ENCODE data around the gene PLP1. TPM values are rescaled to one million over a fixed set of nuclear protein-coding genes. Genes with fewer than 3 reads are reported as not detected.
"Not testable (repeated sequence)": the region's sequence is repeated elsewhere in the genome, so short reads cannot be mapped to it uniquely, and the experiment has no call there.

PLP1 gene
- total RNA-seq, 4 donors from 2014 or later: 1.2 to 2.2 TPM; not detected in 2

DNA sequence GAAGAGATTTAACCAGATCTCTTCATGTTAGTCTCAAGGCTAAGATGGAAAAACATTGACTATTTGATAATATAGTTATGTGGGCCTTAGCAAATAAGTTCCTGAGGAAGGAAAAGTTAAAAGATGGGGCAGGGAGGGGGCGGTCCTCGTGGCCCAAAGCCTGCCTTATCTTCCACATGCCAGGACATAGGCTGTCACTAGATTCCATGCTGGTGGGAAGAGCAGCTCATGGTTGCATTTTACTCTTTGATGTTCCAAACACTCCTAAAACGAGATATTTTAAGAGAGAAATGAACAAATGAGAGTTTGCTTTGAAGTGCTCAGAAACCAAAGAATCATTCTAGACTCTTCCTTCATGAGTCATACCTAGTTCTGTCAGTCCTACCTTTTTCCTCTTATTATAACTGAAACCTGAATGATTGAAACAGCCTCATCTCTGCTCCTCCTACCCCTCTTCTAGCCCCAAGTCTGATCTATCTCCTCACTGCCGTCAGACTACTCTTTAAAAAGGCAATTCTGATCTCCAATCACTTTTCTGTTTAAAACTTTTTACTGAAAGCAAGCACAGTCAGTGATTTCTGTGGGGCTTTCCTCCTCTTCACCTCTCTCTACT lies 30.3 kb downstream of the PLP1 start:
- intact Hi-C loops (cut with DNase I; ENCODE audit: low total_unique reads): no loop called here
- Histone ChIP-seq H3K4me3 (no peak overlapping the region), H3K36me3 (no peaks in the 10 kb centered on the region), H3K27me3 (peaks cover 0 to 5% (median 0%) of the 10 kb centered on the region in 3 donors), H3K4me1 (no peaks in the 10 kb centered on the region), H3K27ac (no peak overlapping the region), H3K9me3 (no peaks in the 10 kb centered on the region)
- no peak for TF ChIP-seq POLR2A (IDR thresholded peaks at IDR 0.05)
- no peak for TF ChIP-seq CTCF (IDR thresholded peaks at IDR 0.05 in 4 of 5, conservative IDR thresholded peaks at IDR 0.05 in 1 of 5)
- no peak for DNase-seq
- in situ Hi-C loops (cut with MboI; ENCODE audit: low sequenced_read_pairs in 4 of 4): loop anchor here in 1 of 4 donors (25.0 kb wide), 2 partner anchors 95 to 270 kb away; partner anchors contain the start of gene TMEM31
- no peak for ATAC-seq

DNA sequence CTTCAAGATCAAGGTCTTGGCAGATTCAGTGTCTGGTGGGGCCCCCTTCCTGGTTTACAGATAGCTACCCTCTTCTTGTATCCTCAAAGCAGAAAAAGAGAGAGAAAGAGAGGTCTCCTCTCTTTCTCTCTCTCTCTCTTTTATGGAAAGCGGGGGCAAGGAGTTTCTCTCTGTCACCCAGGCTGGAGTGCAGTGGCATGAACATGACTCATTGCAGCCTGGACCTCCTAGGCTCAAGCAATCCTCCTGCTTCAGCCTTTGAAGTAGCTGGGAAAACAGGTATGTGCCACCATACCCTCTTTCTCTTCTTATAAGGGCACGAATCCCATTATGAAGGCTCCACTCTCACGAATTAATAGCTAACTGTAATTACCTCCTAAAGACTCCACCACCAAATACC lies 35.2 kb downstream of the PLP1 start:
- DNase-seq: no peak
- in situ Hi-C loops (cut with MboI; ENCODE audit: low sequenced_read_pairs in 4 of 4) (loop anchor here (10.0 to 25.0 kb wide), 3 partner anchors 100 to 277 kb away; partner anchors contain the start of gene TMEM31 (in 1 of the 4)), intact Hi-C loops (cut with DNase I; ENCODE audit: low total_unique reads) (no loop called here)
- no peak overlapping the region for H3K4me3 ChIP-seq
- no peak overlapping the region for H3K27ac ChIP-seq
- no peaks in the 10 kb centered on the region for H3K9me3 ChIP-seq
- H3K27me3 ChIP-seq: peaks cover 0 to 5% (median 0%) of the 10 kb centered on the region in 3 donors
- H3K36me3 ChIP-seq: no peaks in the 10 kb centered on the region
- H3K4me1 ChIP-seq: no peaks in the 10 kb centered on the region
- ATAC-seq: no peak
- TF ChIP-seq CTCF (IDR thresholded peaks at IDR 0.05 in 4 of 5, conservative IDR thresholded peaks at IDR 0.05 in 1 of 5) (no peak), POLR2A (IDR thresholded peaks at IDR 0.05) (no peak)

GRCh38 chrX:103817101-103817500 lies 40.5 kb downstream of the PLP1 start:
- H3K4me3 ChIP-seq, DNase-seq, H3K4me1 ChIP-seq, H3K36me3 ChIP-seq, ATAC-seq, H3K27me3 ChIP-seq, H3K27ac ChIP-seq, H3K9me3 ChIP-seq: not testable (repeated sequence)
- in situ Hi-C loops (cut with MboI; ENCODE audit: low sequenced_read_pairs in 4 of 4) (loop anchor here (10.0 to 25.0 kb wide), 3 partner anchors 105 to 282 kb away; partner anchors contain the start of gene TMEM31 (in 1 of the 4)), intact Hi-C loops (cut with DNase I; ENCODE audit: low total_unique reads) (loop anchor here (1.0 to 5.0 kb wide), 3 partner anchors 105 to 284 kb away; partner anchors contain the start of gene TMEM31)

- H3K36me3 ChIP-seq: no peaks in the 10 kb centered on the region
- no peak overlapping the region for H3K4me3 ChIP-seq
- no peaks in the 10 kb centered on the region for H3K4me1 ChIP-seq
- H3K27me3 ChIP-seq: no peaks in the 10 kb centered on the region
- in situ Hi-C loops (cut with MboI; ENCODE audit: low sequenced_read_pairs in 4 of 4): loop anchor here (10.0 to 25.0 kb wide), 3 partner anchors 105 to 283 kb away; partner anchors contain the start of gene TMEM31 (in 1 of the 4)
- no peak overlapping the region for H3K27ac ChIP-seq
- TF ChIP-seq CTCF (IDR thresholded peaks at IDR 0.05 in 4 of 5, conservative IDR thresholded peaks at IDR 0.05 in 1 of 5): peak; percentile 31 to 80 (median 64)
- no peak for TF ChIP-seq POLR2A (IDR thresholded peaks at IDR 0.05)
- H3K9me3 ChIP-seq: no peaks in the 10 kb centered on the region
- intact Hi-C loops (cut with DNase I; ENCODE audit: low total_unique reads): loop anchor here (1.0 to 5.0 kb wide), 3 partner anchors 105 to 284 kb away; partner anchors contain the start of gene TMEM31
- ATAC-seq (no peak), DNase-seq (no peak)
Observed at GRCh38 chrX:103817502-103817901, 40.9 kb downstream of the PLP1 start.

DNA sequence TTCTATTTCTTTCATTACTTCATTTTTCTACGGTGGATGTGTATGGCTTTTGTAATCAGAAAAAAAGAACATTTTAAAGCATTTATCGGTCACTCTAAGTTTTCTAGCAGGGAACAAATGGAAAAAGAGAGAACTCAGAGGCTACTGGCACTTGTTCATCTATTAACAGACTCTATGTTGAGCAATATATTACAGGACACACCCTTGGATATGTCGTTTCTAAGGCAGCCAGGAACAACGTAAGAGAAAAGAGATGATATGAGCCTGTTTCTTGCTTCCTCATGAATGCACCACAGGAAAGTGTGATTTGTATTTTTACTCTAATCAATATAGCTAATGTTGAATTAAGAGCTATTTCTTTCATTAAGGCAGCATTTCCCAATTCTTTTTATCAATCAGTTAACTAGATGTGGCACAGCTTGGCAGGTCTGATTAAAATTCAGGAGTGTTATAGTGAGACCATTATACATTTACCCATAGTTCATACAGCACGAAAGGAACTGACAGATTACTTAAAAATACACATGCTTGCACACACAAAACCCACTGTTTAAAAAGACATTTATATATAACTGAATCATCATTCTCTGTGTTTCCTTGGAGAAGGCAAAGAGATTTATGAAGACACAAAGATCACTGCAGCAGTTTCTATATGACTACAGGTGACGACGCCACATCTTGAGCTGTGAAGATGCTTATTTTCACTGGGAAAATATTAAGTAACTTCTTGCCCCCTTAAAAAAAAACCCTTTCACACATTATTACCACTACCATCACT lies 42.4 kb downstream of the PLP1 start:
- in situ Hi-C loops (cut with MboI; ENCODE audit: low sequenced_read_pairs in 4 of 4) (loop anchor here (10.0 to 25.0 kb wide), 3 partner anchors 107 to 284 kb away; partner anchors contain the start of gene TMEM31 (in 1 of the 4)), intact Hi-C loops (cut with DNase I; ENCODE audit: low total_unique reads) (loop anchor here (5.0 kb wide), 1 partner anchor 107 kb away; the partner anchor contains the start of gene TMEM31)
- ATAC-seq (no peak), DNase-seq (no peak)
- Histone ChIP-seq H3K27me3 (no peaks in the 10 kb centered on the region), H3K36me3 (no peaks in the 10 kb centered on the region), H3K9me3 (no peaks in the 10 kb centered on the region), H3K27ac (no peak overlapping the region), H3K4me3 (no peak overlapping the region), H3K4me1 (no peaks in the 10 kb centered on the region)
- no peak for TF ChIP-seq POLR2A (IDR thresholded peaks at IDR 0.05)
- no peak for TF ChIP-seq CTCF (IDR thresholded peaks at IDR 0.05 in 4 of 5, conservative IDR thresholded peaks at IDR 0.05 in 1 of 5)

GRCh38 chrX:103820802-103821201 lies 44.2 kb downstream of the PLP1 start:
- intact Hi-C loops (cut with DNase I; ENCODE audit: low total_unique reads); DNase-seq; ATAC-seq; H3K4me1 ChIP-seq; H3K9me3 ChIP-seq; H3K27me3 ChIP-seq; H3K36me3 ChIP-seq; H3K27ac ChIP-seq; H3K4me3 ChIP-seq: not testable (repeated sequence)
- in situ Hi-C loops (cut with MboI; ENCODE audit: low sequenced_read_pairs in 4 of 4): loop anchor here in 2 of 4 donors (10.0 to 25.0 kb wide), 3 partner anchors 109 to 284 kb away; partner anchors contain the start of gene TMEM31 (in 1 of the 2)

All from gastrocnemius medialis (tissue), 4 donors.